Omental fat pad (tissue), 4 donors: ENCODE data around the gene ACIN1. TPM values are rescaled to one million over a fixed set of nuclear protein-coding genes. Genes with fewer than 3 reads are reported as not detected.

Experiments
- ATAC-seq: fragments of 150-250 bp; one replicate; pipeline ENCODE4 v1.9.1; 2016; ENCODE audit warnings: mild to moderate bottlenecking, moderate library complexity; ENCODE audit not compliant: low FRiP score
- DNase-seq: peaks from one replicate; pipeline ENCODE4 v3.0.0-alpha.2; 2019; ENCODE audit warnings: low spot score
- CTCF ChIP-seq, 3 donors: fragments of 450-650 bp; IDR thresholded peaks; one replicate each; pipeline ENCODE4 v1.5.1; 2016 to 2017; ENCODE audit warnings: antibody characterized with exemption in 3 of 3, mild to moderate bottlenecking in 3 of 3, moderate library complexity in 2 of 3
- total RNA-seq, 4 donors: library from RNA; depleted of rRNA; stranded (reverse); fragments of >200 nt; gene quantifications; one replicate each; pipeline ENCODE4 v1.1.0, GENCODE V29; 2016

The ACIN1 gene
- total RNA-seq, 4 donors from 2014 or later: 85.6 to 143 (median 120) TPM

- ATAC-seq: no peak
These were observed 1.8 kb downstream of the ACIN1 start for GRCh38 chr14:23093104-23093503.

GRCh38 chr14:23091294-23092225, 3.4 kb downstream of the ACIN1 start:
- no peak for TF ChIP-seq CTCF (IDR thresholded peaks at IDR 0.05)
- ATAC-seq (no peak), DNase-seq (no peak)

More at GRCh38 chr14:23093104-23093503, 1.8 kb downstream of the ACIN1 start:
- no peak for TF ChIP-seq CTCF (IDR thresholded peaks at IDR 0.05)
- DNase-seq: no peak

GRCh38 chr14:23090254-23090636, 4.7 kb downstream of the ACIN1 start:
- ATAC-seq: no peak
- no peak for TF ChIP-seq CTCF (IDR thresholded peaks at IDR 0.05)

GRCh38 chr14:23089498-23090253, 5.3 kb downstream of the ACIN1 start:
- ATAC-seq: no peak
- TF ChIP-seq CTCF (IDR thresholded peaks at IDR 0.05): no peak
- no peak for DNase-seq

More at GRCh38 chr14:23090254-23090636, 4.7 kb downstream of the ACIN1 start:
- DNase-seq: no peak

GRCh38 chr14:23086565-23086964, 8.4 kb downstream of the ACIN1 start:
- no peak for TF ChIP-seq CTCF (IDR thresholded peaks at IDR 0.05)
- no peak for ATAC-seq
- DNase-seq: no peak

- DNase-seq: no peak
These were observed 9.5 kb downstream of the ACIN1 start for GRCh38 chr14:23085458-23085857.

More at GRCh38 chr14:23085458-23085857, 9.5 kb downstream of the ACIN1 start:
- peak; percentile 44 for ATAC-seq
- TF ChIP-seq CTCF (IDR thresholded peaks at IDR 0.05): no peak
